ENCODE results near the gene CNN3.
"Not testable (repeated sequence)": the region's sequence is repeated elsewhere in the genome, so short reads cannot be mapped to it uniquely, and the experiment has no call there.

CNN3 gene

GRCh38 chr1:94949681-94950661 is 23.1 kb upstream of the CNN3 start:
- no peak for DNase-seq

DNA sequence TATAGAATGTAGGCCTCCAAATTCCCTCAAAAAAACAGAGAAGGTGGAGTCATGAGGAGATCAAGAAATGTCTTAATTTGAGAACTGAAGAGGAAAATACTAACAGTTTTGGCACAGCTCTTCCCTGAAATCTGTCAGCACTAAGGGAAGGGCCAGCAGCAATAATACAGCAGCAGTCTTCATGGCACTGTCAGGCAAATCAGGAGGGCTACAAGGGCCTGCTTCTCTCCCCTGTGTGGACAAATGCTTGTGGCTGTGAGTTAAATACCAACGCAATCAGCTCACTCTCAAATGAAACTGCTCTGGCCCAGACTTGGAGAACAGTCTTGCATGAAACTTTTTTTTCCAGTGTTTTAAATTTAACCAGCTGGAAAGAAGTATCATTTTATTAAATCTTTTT is 20.5 kb upstream of the CNN3 start:
- no peak for DNase-seq

DNA sequence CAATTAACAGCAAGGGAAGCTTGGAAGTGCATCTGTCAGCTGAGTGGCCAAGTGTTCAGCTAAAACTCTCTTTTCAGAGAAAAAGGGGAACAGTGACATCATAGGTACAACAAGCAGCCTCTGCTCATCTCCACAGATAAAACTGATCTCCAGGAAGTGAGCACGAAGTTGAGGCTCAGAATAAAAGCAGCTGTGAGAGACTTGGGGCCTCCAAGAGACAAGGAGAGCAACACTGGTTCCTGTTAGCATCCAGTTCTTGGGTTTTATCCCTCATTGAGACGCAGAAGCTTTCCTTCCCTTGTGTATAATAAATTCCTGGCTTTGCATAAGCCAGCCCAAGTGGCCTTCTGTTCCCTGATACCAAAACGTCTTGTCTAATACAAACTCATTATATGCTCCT is 20.0 kb upstream of the CNN3 start:
- no peak for DNase-seq

- DNase-seq = no peak
These were observed 15.5 kb upstream of the CNN3 start for GRCh38 chr1:94942171-94943128.

DNA sequence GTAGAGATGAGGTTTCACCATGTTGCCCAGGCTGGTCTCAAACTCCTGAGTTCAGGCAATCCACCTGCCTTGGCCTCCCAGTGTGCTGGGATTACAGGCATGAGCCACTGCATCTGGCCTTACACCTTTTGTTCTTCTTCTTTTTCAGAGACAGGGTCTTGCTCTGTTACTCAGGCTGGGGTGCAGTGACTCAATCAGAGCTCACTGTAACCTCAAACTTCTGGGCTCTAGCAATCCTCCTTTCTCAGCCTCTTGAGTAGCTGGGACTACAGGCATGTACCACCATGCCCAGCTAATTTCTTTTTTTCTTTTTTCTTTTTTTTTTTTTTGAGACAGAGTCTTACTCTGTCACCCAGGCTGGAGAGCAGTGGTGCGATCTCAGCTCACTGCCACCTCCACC is 14.6 kb upstream of the CNN3 start:
- not testable (repeated sequence) for DNase-seq

GRCh38 chr1:94940738-94941137 is 13.8 kb upstream of the CNN3 start:
- DNase-seq = no peak

DNA sequence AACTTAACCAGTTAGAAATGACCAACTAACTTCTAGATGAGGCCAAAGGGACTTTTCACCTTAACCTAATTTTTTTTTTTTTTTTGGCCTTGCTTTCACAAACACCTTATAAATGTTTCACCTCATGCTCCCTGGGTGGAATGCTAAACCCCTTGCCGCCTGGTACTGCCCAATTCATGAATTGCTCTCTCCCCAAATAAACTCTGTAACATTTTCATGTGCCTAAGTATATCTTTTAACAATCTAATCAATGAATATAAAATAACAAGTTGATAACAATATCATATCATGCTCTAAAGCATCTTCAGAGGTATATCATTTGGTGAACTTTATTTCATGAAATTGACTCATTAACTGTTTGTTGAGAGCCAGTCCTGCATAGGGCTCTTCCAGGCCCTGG is 10.9 kb upstream of the CNN3 start:
- DNase-seq = no peak

- DNase-seq = no peak
These were observed 10.1 kb upstream of the CNN3 start for GRCh38 chr1:94936861-94937620.

GRCh38 chr1:94935476-94935875 is 8.6 kb upstream of the CNN3 start:
- DNase-seq = no peak

DNA sequence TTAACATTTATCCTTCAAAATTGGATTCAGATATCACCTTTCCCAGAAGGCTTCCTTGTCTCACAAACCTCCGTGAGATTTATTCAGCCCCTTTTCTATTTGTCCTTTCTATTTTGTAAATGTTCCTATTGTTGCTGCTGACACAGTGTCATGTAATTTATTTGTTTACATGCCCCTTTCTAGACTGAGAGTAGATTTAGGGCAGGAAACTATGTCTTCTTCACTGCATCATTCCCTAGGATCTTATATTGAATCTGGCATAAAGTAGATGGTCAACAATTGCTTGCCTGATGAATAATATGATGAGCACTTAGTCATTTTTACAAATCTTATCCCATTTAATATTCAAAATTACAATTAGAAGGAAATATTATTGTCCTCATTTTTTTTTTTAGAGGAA is 8.1 kb upstream of the CNN3 start:
- DNase-seq = no peak

GRCh38 chr1:94934551-94934950 is 7.6 kb upstream of the CNN3 start:
- DNase-seq = no peak

- no peak for DNase-seq
These were observed 4.4 kb upstream of the CNN3 start for GRCh38 chr1:94931254-94931841.

- no peak for DNase-seq
These were observed 2.7 kb upstream of the CNN3 start for GRCh38 chr1:94929351-94930217.

- no peak for DNase-seq
These were observed 1.5 kb upstream of the CNN3 start for GRCh38 chr1:94928293-94928939.

GRCh38 chr1:94927405-94928175 is 680 bp upstream of the CNN3 start:
- DNase-seq = no peak

DNA sequence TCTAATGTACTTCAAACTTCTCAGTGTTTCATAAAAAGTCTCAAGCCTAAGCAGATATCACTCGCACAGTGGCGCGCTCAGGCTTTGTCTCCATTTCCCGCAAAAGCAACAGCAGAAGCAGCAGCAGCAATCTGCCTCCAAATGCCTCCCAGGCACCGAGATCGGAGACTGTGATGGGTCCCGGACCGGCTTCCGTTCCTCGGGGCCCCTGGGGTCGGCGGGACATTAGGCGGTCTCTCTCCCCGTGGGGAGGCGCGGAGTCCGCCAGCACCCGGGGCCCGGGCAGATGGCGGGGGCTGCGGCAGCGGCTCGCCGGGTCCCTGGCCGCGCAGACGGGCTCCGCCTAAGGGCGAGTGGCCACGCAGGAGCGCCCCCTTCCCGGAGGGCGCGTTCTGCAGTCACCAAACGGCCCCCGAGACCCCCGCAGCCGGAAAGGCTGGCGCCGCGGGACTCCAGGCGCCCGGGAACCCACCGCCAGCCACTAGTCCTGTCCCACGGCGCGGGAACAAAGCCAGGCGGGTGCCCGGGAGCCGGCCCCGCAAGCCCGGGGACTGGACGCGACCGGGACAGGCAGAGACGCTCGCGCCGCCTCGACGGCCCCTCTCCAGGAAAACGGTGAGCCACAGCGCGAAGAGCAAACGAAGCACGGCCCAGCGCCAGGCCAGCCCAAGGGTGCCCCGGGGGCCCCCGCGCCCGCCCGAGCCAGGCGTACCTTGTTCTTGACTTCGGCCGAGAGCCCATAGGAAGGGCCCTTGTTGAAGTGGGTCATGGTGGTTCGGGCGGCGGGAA is 590 bp downstream of the CNN3 start:
- peak; percentile 8 for DNase-seq

GRCh38 chr1:94925561-94926125 is 1.3 kb downstream of the CNN3 start:
- DNase-seq = no peak

- DNase-seq = no peak
These were observed 1.9 kb downstream of the CNN3 start for GRCh38 chr1:94925004-94925403.
